WTC11 (cell line): ENCODE results near the gene RABAC1. TPM values are rescaled to one million over a fixed set of nuclear protein-coding genes. Genes with fewer than 3 reads are reported as not detected.

ENCODE experiments used
- ATAC-seq: fragments of 200-7000 bp; cut with Tn5 transposase; 2 replicates; pipeline ENCODE4 v1.10.0; 2021; ENCODE audit warnings: mild to moderate bottlenecking, moderate library complexity
- CTCF ChIA-PET: fragments of 300-600 bp; sonication (Branson Sonifier 250); formaldehyde crosslinking; loops from one replicate; lab custom pipeline; 2021; ENCODE audit warnings: antibody characterized with exemption; lab: Charles Lee
- POLR2A ChIA-PET: fragments of 350-600 bp; sonication (Branson Sonifier 250); formaldehyde crosslinking; loops from one replicate; lab custom pipeline; 2021; ENCODE audit warnings: antibody characterized with exemption; lab: Charles Lee
- DNase-seq: peaks from one replicate; pipeline ENCODE4 v3.0.0; 2021; ENCODE audit warnings: low spot score
- H3K27ac Mint-ChIP-seq: 2 replicates; pipeline ENCODE4 v1.8.0; 2021; ENCODE audit warnings: mixed read lengths
- H3K27me3 Mint-ChIP-seq: 2 replicates; pipeline ENCODE4 v1.8.0; 2021; ENCODE audit warnings: low read depth, mild to moderate bottlenecking, moderate library complexity, mixed read lengths
- H3K36me3 Mint-ChIP-seq: 2 replicates; pipeline ENCODE4 v1.8.0; 2021; ENCODE audit warnings: mixed read lengths
- H3K4me1 Mint-ChIP-seq: 2 replicates; pipeline ENCODE4 v1.8.0; 2022; ENCODE audit warnings: mixed read lengths
- H3K4me3 Mint-ChIP-seq: 2 replicates; pipeline ENCODE4 v1.8.0; 2021; ENCODE audit warnings: mild to moderate bottlenecking, moderate library complexity, mixed read lengths
- H3K9me3 Mint-ChIP-seq: 2 replicates; pipeline ENCODE4 v1.8.0; 2021; ENCODE audit warnings: mixed read lengths
- AR ChIP-seq: fragments of 250-450 bp; sonication (Bioruptor Pico); IDR thresholded peaks from 2 replicates; pipeline ENCODE4 v1.9.0; 2021; ENCODE audit warnings: mild to moderate bottlenecking
- ARID4B ChIP-seq: sonication (generic); formaldehyde crosslinking; IDR thresholded peaks from 2 replicates; pipeline ENCODE4 v1.8.0; 2023; ENCODE audit warnings: missing genetic modification reagents, mild to moderate bottlenecking, borderline replicate concordance
- ATF6 ChIP-seq: sonication (generic); formaldehyde crosslinking; IDR thresholded peaks from 2 replicates; pipeline ENCODE4 v1.8.1; 2023; ENCODE audit warnings: mild to moderate bottlenecking, missing genetic modification reagents
- CDX4 ChIP-seq: fragments of 250-450 bp; sonication (Bioruptor Pico); IDR thresholded peaks from 2 replicates; pipeline ENCODE4 v1.9.0; 2021; ENCODE audit warnings: moderate library complexity, mild to moderate bottlenecking, inconsistent platforms, borderline replicate concordance
- ELF4 ChIP-seq: sonication (generic); formaldehyde crosslinking; IDR thresholded peaks from 2 replicates; pipeline ENCODE4 v1.8.1; 2022; ENCODE audit warnings: low read depth, mild to moderate bottlenecking, moderate library complexity, missing genetic modification reagents
- GTF2I ChIP-seq: fragments of 250-450 bp; sonication (Bioruptor Pico); conservative IDR thresholded peaks from 2 replicates; pipeline ENCODE4 v1.4.0; 2021; ENCODE audit warnings: mild to moderate bottlenecking
- IRF1 ChIP-seq: sonication (generic); formaldehyde crosslinking; IDR thresholded peaks from 2 replicates; pipeline ENCODE4 v1.8.0; 2023; ENCODE audit warnings: missing genetic modification reagents
- KAT7 ChIP-seq: sonication (generic); formaldehyde crosslinking; IDR thresholded peaks from 2 replicates; pipeline ENCODE4 v1.8.1; 2023; ENCODE audit warnings: missing genetic modification reagents, mild to moderate bottlenecking, borderline replicate concordance
- MXD4 ChIP-seq: fragments of 250-450 bp; sonication (Bioruptor Pico); IDR thresholded peaks from 2 replicates; pipeline ENCODE4 v1.8.0; 2021; ENCODE audit warnings: mild to moderate bottlenecking, moderate library complexity, borderline replicate concordance
- OVOL2 ChIP-seq: fragments of 250-450 bp; sonication (Bioruptor Pico); IDR thresholded peaks from 2 replicates; pipeline ENCODE4 v1.9.0; 2021; ENCODE audit warnings: mild to moderate bottlenecking, borderline replicate concordance
- PREB ChIP-seq: sonication (generic); formaldehyde crosslinking; IDR thresholded peaks from 2 replicates; pipeline ENCODE4 v1.8.1; 2022; ENCODE audit warnings: mild to moderate bottlenecking, missing genetic modification reagents, moderate library complexity, borderline replicate concordance
- RELA ChIP-seq: sonication (generic); formaldehyde crosslinking; IDR thresholded peaks from 2 replicates; pipeline ENCODE4 v1.8.1; 2022; ENCODE audit warnings: missing genetic modification reagents, mild to moderate bottlenecking, borderline replicate concordance
- TP53 ChIP-seq: sonication (generic); formaldehyde crosslinking; IDR thresholded peaks from 2 replicates; pipeline ENCODE4 v1.8.1; 2023; ENCODE audit warnings: mild to moderate bottlenecking, missing genetic modification reagents
- total RNA-seq: library from RNA; stranded (reverse); gene quantifications from 3 replicates; pipeline ENCODE4 v1.2.3, GENCODE V29; 2021

RABAC1 gene
- total RNA-seq, 1 experiment from 2014 or later = 159 TPM

- no peak for DNase-seq
- H3K27me3 Mint-ChIP-seq = peaks cover 61% of the 10 kb centered on the region
- TF ChIP-seq ARID4B (CRISPR knock-in tag) = no peak
- no peak for TF ChIP-seq TP53 (CRISPR knock-in tag)
- no peak for TF ChIP-seq GTF2I (CRISPR knock-in tag)
- TF ChIP-seq AR (CRISPR knock-in tag) = no peak
- TF ChIP-seq ATF6 (CRISPR knock-in tag) = no peak
- no peak for TF ChIP-seq MXD4 (CRISPR knock-in tag)
- no peak for TF ChIP-seq PREB (CRISPR knock-in tag)
- no peak for TF ChIP-seq IRF1 (CRISPR knock-in tag)
- TF ChIP-seq ELF4 = no peak
- TF ChIP-seq CDX4 (CRISPR knock-in tag) = no peak
- TF ChIP-seq OVOL2 (CRISPR knock-in tag) = no peak
- TF ChIP-seq RELA (CRISPR knock-in tag) = no peak
- TF ChIP-seq KAT7 (CRISPR knock-in tag) = no peak
Observed at GRCh38 chr19:41929536-41930071, 29.5 kb downstream of the RABAC1 start.

More at GRCh38 chr19:41929536-41930071, 29.5 kb downstream of the RABAC1 start:
- no peak overlapping the region for H3K27ac Mint-ChIP-seq
- ChIA-PET POLR2A (interaction anchor here (0.6 to 1.3 kb wide), 2 partner anchors 56 to 57 kb away, joined by 3 to 6 read pairs; no protein-coding TSS in a partner anchor), CTCF (interaction anchor here (0.5 to 4.7 kb wide), 13 partner anchors 21 to 108 kb away, joined by 3 to 34 read pairs (median 4); partner anchors contain the start of gene RABAC1)
- ATAC-seq = peak; percentile 7; the same call in 1 of the 2 replicates
- H3K9me3 Mint-ChIP-seq = no peaks in the 10 kb centered on the region
- peak overlapping the region; percentile 72 for H3K4me3 Mint-ChIP-seq
- H3K36me3 Mint-ChIP-seq = no peaks in the 10 kb centered on the region
- peaks cover 31% of the 10 kb centered on the region for H3K4me1 Mint-ChIP-seq
